Testis (tissue), 2 donors: Measurements from ENCODE around the gene SUV39H1.

Experiments
- CTCF ChIP-seq, 3 experiments: fragments of 450-650 bp in 2 of 3; fragments of 200-600 bp in 1 of 3; sonication (generic) in 1 of 3; IDR thresholded peaks; one replicate each; pipeline ENCODE4 v1.5.1; 2016 to 2019; ENCODE audit warnings: antibody characterized with exemption in 3 of 3, mild to moderate bottlenecking in 2 of 3, moderate library complexity in 1 of 3
- POLR2A ChIP-seq: fragments of 450-650 bp; IDR thresholded peaks from one replicate; pipeline ENCODE4 v1.6.1; 2017; ENCODE audit warnings: antibody characterized with exemption, mild to moderate bottlenecking, moderate library complexity

GRCh38 chrX:48702716-48703115 lies 6.2 kb downstream of the SUV39H1 start:
- no peak for TF ChIP-seq CTCF (IDR thresholded peaks at IDR 0.05)
- TF ChIP-seq POLR2A: no peak
